ENCODE measurements around the gene FDPS.

GRCh38 chr1:155294520-155295182 is 14.0 kb upstream of the FDPS start:
- TF ChIP-seq CTCF (IDR thresholded peaks at IDR 0.05) (no peak), POLR2A (IDR thresholded peaks at IDR 0.05) (no peak)
